SK-N-MC (cell line): ENCODE results near the gene CALN1.

Experiments used
- DNase-seq: peaks from one replicate; pipeline ENCODE4 v3.0.0-alpha.2; 2011; ENCODE audit warnings: low read depth, low spot score
- H3K27ac ChIP-seq: fragments of 200-600 bp; sonication (generic); 2 replicates; pipeline ENCODE4 v1.5.1; 2016; ENCODE audit warnings: mixed run types
- H3K36me3 ChIP-seq: fragments of 200-600 bp; sonication (generic); 2 replicates; pipeline ENCODE4 v1.6.1; 2017; ENCODE audit warnings: antibody characterized with exemption, low read length, mixed read lengths; ENCODE audit not compliant: insufficient read depth
- H3K4me3 ChIP-seq: fragments of 200-600 bp; sonication (generic); 2 replicates; pipeline ENCODE4 v1.5.1; 2016
- H3K9ac ChIP-seq: fragments of 200-600 bp; sonication (generic); 2 replicates; pipeline ENCODE4 v1.8.0; 2017; ENCODE audit warnings: mixed run types, mixed read lengths; ENCODE audit not compliant: insufficient read length
- H3K9me3 ChIP-seq: fragments of 200-600 bp; sonication (generic); 2 replicates; pipeline ENCODE4 v1.6.1; 2017; ENCODE audit warnings: low read depth, mild to moderate bottlenecking, antibody characterized with exemption, low read length, moderate library complexity, mixed read lengths
- EZH2 ChIP-seq: fragments of 200-600 bp; sonication (generic); IDR thresholded peaks from one replicate; pipeline ENCODE4 v1.6.1; 2017; ENCODE audit warnings: antibody characterized with exemption
- FOXP2 ChIP-seq: optimal IDR thresholded peaks from 2 replicates; pipeline ENCODE3; 2011; ENCODE audit warnings: mild to moderate bottlenecking, moderate library complexity; ENCODE audit not compliant: insufficient read depth; ENCODE audit errors: extremely low read length, control extremely low read depth
- POLR2AphosphoS5 ChIP-seq: IDR thresholded peaks from 2 replicates; pipeline ENCODE4 v1.6.1; 2012; ENCODE audit warnings: mild to moderate bottlenecking, low read depth, low read length, borderline replicate concordance

CALN1 gene

DNA sequence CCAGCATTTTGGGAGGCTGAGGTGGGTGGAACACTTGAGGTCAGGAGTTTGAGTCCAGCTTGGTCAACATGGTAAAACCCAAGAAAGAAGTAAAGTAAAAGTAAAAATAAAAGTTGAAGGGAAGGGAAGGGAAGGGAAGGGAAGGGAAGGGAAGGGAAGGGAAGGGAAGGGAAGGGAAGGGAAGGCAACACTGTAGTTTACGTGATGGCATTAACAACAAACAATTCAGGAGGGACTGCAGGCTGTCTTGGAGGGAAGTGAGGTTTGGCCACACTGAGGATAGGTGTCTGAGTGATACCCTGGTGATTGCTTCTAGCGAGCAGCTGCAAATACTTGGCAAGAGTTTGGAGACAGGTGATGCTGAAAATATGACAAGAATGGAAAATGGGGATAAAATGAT lies 298.0 kb downstream of the CALN1 start:
- no peaks in the 10 kb centered on the region for H3K9me3 ChIP-seq
- no peaks in the 10 kb centered on the region for H3K36me3 ChIP-seq
- DNase-seq, result no peak
- H3K27ac ChIP-seq, result no peak overlapping the region
- no peak overlapping the region for H3K4me3 ChIP-seq
- H3K9ac ChIP-seq, result no peak overlapping the region
- TF ChIP-seq FOXP2, result no peak
- TF ChIP-seq POLR2AphosphoS5, result no peak
- no peak for TF ChIP-seq EZH2

DNA sequence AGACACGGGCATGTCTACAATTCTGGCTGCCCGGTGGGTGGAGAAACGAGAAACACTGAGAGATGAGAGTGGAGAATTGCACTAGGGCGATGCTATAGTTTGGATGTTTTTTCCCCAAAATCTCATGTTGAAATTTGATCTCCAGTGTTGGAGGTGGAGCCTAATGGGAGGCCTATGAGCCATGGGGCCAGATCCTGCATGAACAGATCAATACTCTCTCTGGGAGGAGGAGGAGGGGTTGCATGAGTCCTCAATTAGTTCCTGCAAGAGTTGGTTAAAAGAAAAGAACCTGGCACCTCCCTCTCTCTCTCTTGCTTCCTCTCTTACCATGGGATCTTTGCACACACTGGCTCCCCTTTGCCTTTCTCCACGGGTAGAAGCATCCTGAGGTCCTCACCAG lies 299.1 kb downstream of the CALN1 start:
- no peaks in the 10 kb centered on the region for H3K36me3 ChIP-seq
- TF ChIP-seq POLR2AphosphoS5 (no peak), FOXP2 (no peak), EZH2 (no peak)
- H3K27ac ChIP-seq, result no peak overlapping the region
- no peak overlapping the region for H3K9ac ChIP-seq
- H3K9me3 ChIP-seq, result no peaks in the 10 kb centered on the region
- no peak overlapping the region for H3K4me3 ChIP-seq
- no peak for DNase-seq

DNA sequence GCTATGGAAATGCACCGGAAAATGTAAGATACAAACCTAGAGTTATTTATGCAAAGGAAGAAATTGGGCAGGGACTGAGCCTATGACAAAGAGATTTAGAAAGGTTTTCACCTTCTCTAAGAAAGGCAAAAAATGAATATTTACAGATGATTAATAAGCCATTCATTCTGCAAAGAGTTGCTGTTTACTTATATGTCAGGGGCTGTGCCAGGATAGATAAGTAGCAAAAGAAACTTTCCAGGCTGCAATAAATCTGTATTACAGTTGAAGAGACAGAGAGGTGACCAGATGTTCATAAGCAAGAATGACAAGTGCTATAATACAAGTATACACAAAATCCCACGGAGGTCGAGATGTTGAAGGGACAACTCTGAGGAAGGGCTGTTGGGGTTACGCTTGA lies 299.6 kb downstream of the CALN1 start:
- no peak overlapping the region for H3K27ac ChIP-seq
- no peaks in the 10 kb centered on the region for H3K9me3 ChIP-seq
- no peak overlapping the region for H3K4me3 ChIP-seq
- TF ChIP-seq FOXP2, result no peak
- TF ChIP-seq EZH2, result no peak
- no peak for TF ChIP-seq POLR2AphosphoS5
- DNase-seq, result no peak
- H3K9ac ChIP-seq, result no peak overlapping the region
- no peaks in the 10 kb centered on the region for H3K36me3 ChIP-seq

GRCh38 chr7:72111086-72111485 lies 301.1 kb downstream of the CALN1 start:
- no peak overlapping the region for H3K9ac ChIP-seq
- TF ChIP-seq POLR2AphosphoS5 (no peak), EZH2 (no peak), FOXP2 (no peak)
- no peak overlapping the region for H3K27ac ChIP-seq
- no peak overlapping the region for H3K4me3 ChIP-seq
- no peak for DNase-seq
- H3K9me3 ChIP-seq, result no peaks in the 10 kb centered on the region
- H3K36me3 ChIP-seq, result no peaks in the 10 kb centered on the region

- no peaks in the 10 kb centered on the region for H3K36me3 ChIP-seq
- no peak for TF ChIP-seq FOXP2
- no peak for TF ChIP-seq EZH2
- TF ChIP-seq POLR2AphosphoS5, result no peak
- no peaks in the 10 kb centered on the region for H3K9me3 ChIP-seq
- no peak for DNase-seq
- H3K27ac ChIP-seq, result no peak overlapping the region
- no peak overlapping the region for H3K4me3 ChIP-seq
- H3K9ac ChIP-seq, result no peak overlapping the region
These were observed 302.6 kb downstream of the CALN1 start for GRCh38 chr7:72109566-72109965.

DNA sequence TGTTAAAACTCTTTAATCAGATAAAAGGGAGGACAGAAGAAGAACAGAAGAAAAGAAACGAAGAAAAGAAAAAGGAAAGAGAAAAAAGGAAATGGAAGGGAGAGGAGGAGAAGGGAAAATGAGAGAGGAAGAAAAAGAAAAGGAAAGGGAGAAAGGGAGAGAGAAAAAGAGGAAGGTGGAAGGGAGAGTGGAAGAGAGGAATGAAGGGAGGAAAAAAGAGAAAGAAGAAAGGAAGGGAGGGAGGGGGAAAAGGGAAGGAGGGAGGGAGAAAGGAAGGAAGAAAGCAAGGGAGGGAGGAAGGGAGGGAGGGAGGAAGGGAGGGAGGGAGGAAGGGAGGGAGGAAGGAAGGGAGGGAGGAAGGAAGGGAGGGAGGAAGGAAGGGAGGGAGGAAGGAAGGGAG lies 305.7 kb downstream of the CALN1 start:
- no peak for TF ChIP-seq FOXP2
- no peak for TF ChIP-seq EZH2
- TF ChIP-seq POLR2AphosphoS5, result no peak
- H3K9me3 ChIP-seq, result no peaks in the 10 kb centered on the region
- no peak for DNase-seq

GRCh38 chr7:72101444-72101843 lies 310.7 kb downstream of the CALN1 start:
- Histone ChIP-seq H3K9ac (no peak overlapping the region), H3K27ac (no peak overlapping the region), H3K36me3 (no peaks in the 10 kb centered on the region), H3K4me3 (no peak overlapping the region), H3K9me3 (no peaks in the 10 kb centered on the region)
- TF ChIP-seq POLR2AphosphoS5, result no peak
- no peak for TF ChIP-seq FOXP2
- TF ChIP-seq EZH2, result no peak
- DNase-seq, result no peak

More for the DNA sequence above, 305.7 kb downstream of the CALN1 start:
- no peak overlapping the region for H3K27ac ChIP-seq
- no peaks in the 10 kb centered on the region for H3K36me3 ChIP-seq
- H3K9ac ChIP-seq, result no peak overlapping the region
- no peak overlapping the region for H3K4me3 ChIP-seq

DNA sequence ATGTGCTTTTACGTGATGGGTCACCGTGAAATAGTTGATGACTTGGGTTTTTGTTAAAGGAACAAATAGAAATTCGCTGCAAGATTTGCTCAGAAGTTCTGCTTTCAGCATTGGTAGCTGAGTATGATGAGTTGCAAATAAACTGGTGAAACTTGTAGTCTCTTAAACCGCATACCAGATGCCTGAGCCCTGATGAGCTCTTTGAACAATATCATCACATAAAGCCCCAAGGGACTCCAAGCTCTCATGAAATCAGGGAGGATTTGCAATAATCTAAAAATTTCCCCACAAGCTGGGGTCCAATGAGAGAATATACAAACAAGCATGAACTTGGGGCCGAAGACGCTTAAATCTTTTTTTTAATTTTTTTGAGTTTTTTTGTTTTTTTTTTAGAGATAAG lies 312.4 kb downstream of the CALN1 start:
- no peaks in the 10 kb centered on the region for H3K36me3 ChIP-seq
- H3K27ac ChIP-seq, result peak overlapping the region; percentile 90
- peak overlapping the region; percentile 53 for H3K9ac ChIP-seq
- peak overlapping the region; percentile 66 for H3K4me3 ChIP-seq
- peak; percentile 60 for DNase-seq
- TF ChIP-seq FOXP2 (no peak), EZH2 (no peak), POLR2AphosphoS5 (no peak)
- no peaks in the 10 kb centered on the region for H3K9me3 ChIP-seq
